Lower lobe of right lung (tissue), 2 donors: Measurements from ENCODE around the gene PAXIP1. TPM values are rescaled to one million over a fixed set of nuclear protein-coding genes. Genes with fewer than 3 reads are reported as not detected.

ENCODE experiments used
- ATAC-seq, 2 donors: fragments of 200-7000 bp; cut with Tn5 transposase; one replicate each; pipeline ENCODE4 v1.9.1; 2020 to 2022; ENCODE audit warnings: mild to moderate bottlenecking in 2 of 2, moderate library complexity in 2 of 2
- DNase-seq: peaks from one replicate; pipeline ENCODE4 v3.0.0-alpha.2; 2020
- H3K27ac ChIP-seq: fragments of 200-600 bp; one replicate; pipeline ENCODE4 v1.8.0; 2022
- H3K27me3 ChIP-seq: fragments of 200-600 bp; one replicate; pipeline ENCODE4 v1.8.0; 2022; ENCODE audit warnings: low read depth
- H3K36me3 ChIP-seq: fragments of 200-600 bp; one replicate; pipeline ENCODE4 v1.8.0; 2022; ENCODE audit warnings: mild to moderate bottlenecking
- H3K4me1 ChIP-seq: fragments of 200-600 bp; one replicate; pipeline ENCODE4 v1.8.0; 2022
- H3K4me3 ChIP-seq: fragments of 200-600 bp; one replicate; pipeline ENCODE4 v1.8.0; 2022; ENCODE audit warnings: mild to moderate bottlenecking
- H3K9me3 ChIP-seq: fragments of 200-600 bp; one replicate; pipeline ENCODE4 v1.8.0; 2022
- intact Hi-C: fragments of 100-400 bp; cut with DNase I; formaldehyde crosslinking; loops from one replicate; pipeline ENCODE4 v1.11.0; 2022
- total RNA-seq: library from RNA; stranded (reverse); fragmentation: NEBNext Ultra II Directional; extraction: Animal tissue kit (Norgen Biotek cat#: 25700); gene quantifications from one replicate; pipeline ENCODE4 v1.2.1, GENCODE V29; 2021
- TF ChIP-seq, protein P1 (sequence below): fragments of 200-600 bp; IDR thresholded peaks from one replicate; pipeline ENCODE4 v1.8.0; 2022; ENCODE audit warnings: antibody characterized with exemption, mild to moderate bottlenecking
- donor health status: DM: no; HTN: yes; CAD: no; lungs with severe emphysema.

The PAXIP1 gene
- total RNA-seq, 1 donor from 2014 or later: 9.5 TPM

DNA sequence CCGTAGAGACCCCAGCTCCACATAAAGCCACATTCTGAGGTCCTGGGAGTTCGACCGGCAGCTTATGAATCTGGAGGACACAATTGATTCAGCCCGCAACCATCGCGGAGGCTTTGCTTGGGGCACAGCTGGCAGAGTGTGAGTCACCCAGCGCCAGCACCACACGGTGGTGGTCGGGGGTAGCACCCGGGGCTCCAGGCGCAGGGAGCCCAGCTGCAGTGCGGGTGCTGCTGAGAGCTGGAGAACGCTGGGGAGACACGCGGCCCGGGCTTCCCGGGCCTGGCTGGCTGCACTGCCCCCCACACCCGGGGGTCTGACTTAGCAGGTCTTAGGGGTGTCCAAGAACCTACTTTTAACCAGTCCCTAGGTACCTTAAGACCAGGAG is 87.9 kb downstream of the PAXIP1 start:
- no peak for ATAC-seq
- Histone ChIP-seq H3K27ac (no peak overlapping the region), H3K9me3 (no peaks in the 10 kb centered on the region), H3K27me3 (peaks cover 20% of the 10 kb centered on the region), H3K4me1 (peaks cover 10% of the 10 kb centered on the region), H3K36me3 (no peaks in the 10 kb centered on the region), H3K4me3 (no peak overlapping the region)
- TF ChIP-seq, protein P1, sequence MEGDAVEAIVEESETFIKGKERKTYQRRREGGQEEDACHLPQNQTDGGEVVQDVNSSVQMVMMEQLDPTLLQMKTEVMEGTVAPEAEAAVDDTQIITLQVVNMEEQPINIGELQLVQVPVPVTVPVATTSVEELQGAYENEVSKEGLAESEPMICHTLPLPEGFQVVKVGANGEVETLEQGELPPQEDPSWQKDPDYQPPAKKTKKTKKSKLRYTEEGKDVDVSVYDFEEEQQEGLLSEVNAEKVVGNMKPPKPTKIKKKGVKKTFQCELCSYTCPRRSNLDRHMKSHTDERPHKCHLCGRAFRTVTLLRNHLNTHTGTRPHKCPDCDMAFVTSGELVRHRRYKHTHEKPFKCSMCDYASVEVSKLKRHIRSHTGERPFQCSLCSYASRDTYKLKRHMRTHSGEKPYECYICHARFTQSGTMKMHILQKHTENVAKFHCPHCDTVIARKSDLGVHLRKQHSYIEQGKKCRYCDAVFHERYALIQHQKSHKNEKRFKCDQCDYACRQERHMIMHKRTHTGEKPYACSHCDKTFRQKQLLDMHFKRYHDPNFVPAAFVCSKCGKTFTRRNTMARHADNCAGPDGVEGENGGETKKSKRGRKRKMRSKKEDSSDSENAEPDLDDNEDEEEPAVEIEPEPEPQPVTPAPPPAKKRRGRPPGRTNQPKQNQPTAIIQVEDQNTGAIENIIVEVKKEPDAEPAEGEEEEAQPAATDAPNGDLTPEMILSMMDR: no peak
- DNase-seq: no peak
- intact Hi-C loops: no loop called here

DNA sequence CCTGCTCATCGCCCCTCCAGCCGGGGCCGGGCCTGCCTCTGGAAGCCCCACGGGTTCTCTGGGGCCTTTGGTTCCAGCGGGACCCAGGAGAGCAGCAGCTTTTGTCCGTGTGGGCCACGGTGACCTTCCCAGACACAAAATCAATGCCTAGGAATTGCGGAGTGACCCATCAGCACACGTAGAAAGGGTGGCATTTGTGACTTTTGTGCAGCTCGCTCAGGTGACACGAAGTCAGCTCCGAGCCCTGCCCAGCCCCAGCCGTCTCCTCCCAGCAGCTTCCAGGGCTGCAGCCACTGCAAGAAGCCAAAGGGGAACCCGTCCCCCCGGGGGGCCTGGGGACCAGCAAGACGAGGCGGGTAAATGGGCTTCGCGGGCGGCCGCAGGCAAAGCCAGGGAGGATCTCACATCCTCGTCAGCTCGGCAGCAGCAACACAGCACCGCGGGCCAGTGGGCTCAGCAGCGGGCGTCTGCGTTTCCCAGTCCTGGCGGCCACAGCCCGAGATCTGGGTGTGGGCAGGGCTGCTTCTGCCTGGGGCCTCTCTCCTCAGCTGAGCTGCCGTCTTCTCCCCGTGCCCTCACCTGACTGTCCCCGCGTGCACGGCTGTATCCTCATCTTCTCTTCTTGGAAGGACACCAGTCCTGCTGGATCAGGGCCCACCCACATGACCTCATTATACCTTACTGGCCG is 88.5 kb downstream of the PAXIP1 start:
- H3K4me3 ChIP-seq: peak overlapping the region; percentile 47
- H3K36me3 ChIP-seq: no peaks in the 10 kb centered on the region
- peaks cover 20% of the 10 kb centered on the region for H3K27me3 ChIP-seq
- intact Hi-C loops: no loop called here
- TF ChIP-seq, protein P1: no peak
- ATAC-seq (no peak), DNase-seq (no peak)
- peaks cover 10% of the 10 kb centered on the region for H3K4me1 ChIP-seq
- no peak overlapping the region for H3K27ac ChIP-seq
- H3K9me3 ChIP-seq: no peaks in the 10 kb centered on the region

DNA sequence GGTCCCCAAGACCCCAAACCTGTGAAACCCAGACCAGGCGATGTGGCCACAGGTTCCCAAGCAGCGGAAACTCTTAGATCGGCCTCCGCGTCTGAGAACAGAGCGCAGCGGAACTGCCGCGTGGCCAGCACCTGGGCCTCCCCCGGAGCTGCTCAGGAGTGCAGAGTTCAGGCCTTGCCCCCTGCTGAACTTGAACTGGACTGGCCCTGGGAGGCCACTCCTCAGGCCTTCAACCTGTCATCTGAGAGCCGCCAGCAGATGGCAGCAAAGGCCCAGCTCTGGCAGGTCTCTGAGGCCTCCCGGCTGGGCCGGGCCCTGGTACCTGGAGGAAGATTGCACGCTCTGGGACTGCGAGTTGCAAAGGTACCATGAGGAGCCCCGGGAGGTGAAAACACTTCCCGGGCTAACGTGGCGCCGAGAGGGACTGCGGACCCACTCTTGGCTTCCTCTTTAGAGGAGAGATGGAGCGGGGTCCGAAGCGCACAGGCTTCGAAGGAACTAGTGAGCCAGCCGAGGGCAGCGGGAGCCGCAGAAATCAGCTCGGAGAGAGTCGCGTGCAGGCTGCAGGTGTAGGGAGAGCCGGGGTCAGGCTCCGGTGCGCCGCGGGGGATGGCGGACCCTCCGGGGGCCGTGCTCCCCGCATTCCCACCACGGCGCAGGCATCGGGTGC is 89.2 kb downstream of the PAXIP1 start:
- DNase-seq (peak; percentile 92), ATAC-seq (peak; percentile 92 to 95)
- intact Hi-C loops: no loop called here
- TF ChIP-seq, protein P1: peak; percentile 94
- no peak overlapping the region for H3K27ac ChIP-seq
- peaks cover 20% of the 10 kb centered on the region for H3K27me3 ChIP-seq
- peaks cover 10% of the 10 kb centered on the region for H3K4me1 ChIP-seq
- H3K4me3 ChIP-seq: peak overlapping the region; percentile 47
- H3K9me3 ChIP-seq: no peaks in the 10 kb centered on the region
- H3K36me3 ChIP-seq: no peaks in the 10 kb centered on the region

DNA sequence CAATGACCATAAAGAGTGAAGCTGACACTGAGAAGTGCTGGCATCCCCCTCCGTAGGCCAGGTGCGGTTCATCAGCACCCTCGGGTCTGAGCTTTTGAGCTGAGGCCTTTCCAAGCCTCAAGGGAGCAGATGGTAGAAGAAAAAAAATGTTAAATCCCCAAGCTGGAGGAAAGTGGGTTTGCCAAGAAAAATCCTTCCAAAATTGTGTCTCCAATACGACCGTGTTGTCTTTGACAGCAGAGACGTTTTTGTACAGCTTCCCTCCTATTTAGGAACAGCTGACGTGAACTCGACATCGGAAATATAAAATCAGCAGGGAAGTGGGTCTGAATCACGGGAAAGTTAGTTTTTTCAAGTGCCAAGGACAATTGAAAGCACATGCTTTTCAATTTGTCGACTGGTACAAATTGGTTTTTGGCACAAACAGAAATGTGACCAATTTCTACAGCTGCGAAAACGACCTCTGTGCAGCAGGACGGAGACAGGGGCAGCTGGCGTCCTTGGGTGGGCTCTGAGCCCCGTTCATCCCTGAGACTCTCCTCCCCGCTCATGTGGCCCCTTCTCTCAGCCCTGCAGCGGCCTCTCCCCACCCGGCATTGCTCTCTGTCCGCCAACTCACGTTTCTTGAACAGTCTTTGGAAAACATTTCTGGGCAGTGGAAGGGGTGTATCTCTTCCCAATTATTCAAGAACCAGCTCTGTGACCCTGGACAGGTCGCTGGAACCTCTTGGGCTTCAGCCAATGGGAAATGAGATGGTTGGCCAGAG is 89.9 kb downstream of the PAXIP1 start:
- DNase-seq (no peak), ATAC-seq (no peak)
- H3K4me3 ChIP-seq: no peak overlapping the region
- H3K9me3 ChIP-seq: no peaks in the 10 kb centered on the region
- H3K27ac ChIP-seq: no peak overlapping the region
- H3K27me3 ChIP-seq: peaks cover 20% of the 10 kb centered on the region
- intact Hi-C loops: no loop called here
- TF ChIP-seq, protein P1: no peak
- H3K4me1 ChIP-seq: peaks cover 10% of the 10 kb centered on the region
- H3K36me3 ChIP-seq: no peaks in the 10 kb centered on the region

DNA sequence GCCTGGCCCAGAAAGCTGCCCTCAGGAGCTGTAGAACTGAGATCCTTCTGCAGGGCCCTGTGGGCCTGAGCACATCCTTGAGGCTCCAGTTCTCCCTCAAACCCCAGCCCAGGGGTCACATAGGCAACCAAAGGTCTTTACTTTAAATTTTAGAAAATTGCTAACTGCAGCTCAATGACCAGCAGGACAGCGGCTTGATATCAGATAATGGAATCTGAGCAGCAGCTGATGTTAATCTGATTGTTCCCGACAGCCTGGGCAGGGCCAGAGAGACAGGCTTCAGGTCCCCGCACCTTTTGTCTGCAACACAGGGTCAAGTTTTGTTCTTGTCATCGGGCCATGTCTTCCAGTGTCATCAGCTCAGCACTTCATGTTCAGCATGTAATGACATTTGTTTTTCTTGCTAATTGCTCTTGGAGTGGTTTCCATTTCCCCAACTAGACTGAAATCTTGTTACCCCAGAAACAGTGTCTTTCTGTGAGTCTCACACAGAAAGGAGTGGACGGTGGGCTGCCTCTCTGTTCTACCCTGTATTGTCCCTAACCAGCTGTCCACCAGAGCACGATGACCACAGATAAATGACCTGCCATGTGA is 91.0 kb downstream of the PAXIP1 start:
- Histone ChIP-seq H3K4me3 (no peak overlapping the region), H3K4me1 (peaks cover 10% of the 10 kb centered on the region), H3K36me3 (no peaks in the 10 kb centered on the region), H3K27me3 (peaks cover 20% of the 10 kb centered on the region), H3K9me3 (no peaks in the 10 kb centered on the region), H3K27ac (no peak overlapping the region)
- DNase-seq (no peak), ATAC-seq (no peak)
- intact Hi-C loops: no loop called here
- TF ChIP-seq, protein P1: no peak
